DMS114 treated with DMSO at 0.1 percent for 48 hours (cell line): ENCODE results near the gene KCTD16.

Source experiments
- DNase-seq: peaks from one replicate; lab custom pipeline; 2025; ENCODE audit not compliant: unreplicated experiment; lab: John Stamatoyannopoulos, UW

Gene KCTD16

DNA sequence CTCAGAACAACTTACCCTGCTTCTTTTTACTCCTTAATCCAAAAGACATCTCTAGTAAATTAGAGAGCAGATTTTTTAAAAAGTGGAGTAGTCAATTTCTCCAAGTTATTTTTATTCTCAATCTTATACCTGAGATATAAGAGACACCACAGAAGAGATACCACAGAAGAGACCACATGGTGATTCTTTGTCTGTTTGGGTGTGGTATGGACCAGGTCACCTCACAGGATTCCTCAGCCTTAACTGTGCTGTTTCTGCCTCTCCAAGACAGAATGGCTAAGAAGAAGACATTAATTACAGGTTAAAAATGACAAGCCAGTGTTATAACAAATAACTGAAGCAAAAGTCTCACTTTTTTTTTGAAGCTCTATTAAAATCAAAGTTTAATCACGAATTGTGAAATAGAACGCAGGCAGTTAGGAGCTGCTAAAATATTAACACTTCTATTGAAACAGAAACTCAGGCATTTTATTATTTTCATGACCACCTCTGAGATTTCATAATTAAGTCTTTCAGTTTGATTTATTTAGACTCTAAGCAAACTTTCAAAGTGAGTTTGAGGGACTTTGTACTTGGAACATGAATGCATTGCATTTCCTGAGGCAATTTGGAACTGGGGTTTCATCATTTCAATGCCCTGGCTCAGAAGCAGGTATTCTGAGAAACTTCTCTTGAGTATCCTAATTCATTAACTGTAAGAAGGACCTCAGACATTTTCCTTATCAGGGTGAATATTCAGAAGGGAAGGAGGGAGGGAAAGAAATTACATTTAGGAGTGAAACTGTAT, 280.7 kb downstream of the KCTD16 start:
- DNase-seq: no peak

DNA sequence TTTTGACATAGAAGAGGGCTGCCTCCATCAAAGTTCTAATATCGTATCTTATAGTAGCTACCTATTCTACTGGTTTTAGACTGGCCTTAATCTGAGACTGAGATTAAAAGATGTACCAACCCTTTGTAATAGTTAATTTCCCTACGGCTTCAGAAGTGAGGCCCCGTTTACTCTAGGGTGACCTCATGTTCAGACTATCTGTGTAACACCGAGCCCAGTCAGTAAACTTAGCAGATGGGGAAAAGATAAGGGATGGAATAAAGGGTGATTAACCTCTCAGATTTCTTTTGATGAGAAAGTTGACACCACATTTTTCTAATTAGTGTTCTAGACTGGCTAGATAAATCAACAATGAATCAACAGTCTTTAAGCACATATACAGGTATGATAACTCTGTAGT, 283.1 kb downstream of the KCTD16 start:
- no peak for DNase-seq

DNA sequence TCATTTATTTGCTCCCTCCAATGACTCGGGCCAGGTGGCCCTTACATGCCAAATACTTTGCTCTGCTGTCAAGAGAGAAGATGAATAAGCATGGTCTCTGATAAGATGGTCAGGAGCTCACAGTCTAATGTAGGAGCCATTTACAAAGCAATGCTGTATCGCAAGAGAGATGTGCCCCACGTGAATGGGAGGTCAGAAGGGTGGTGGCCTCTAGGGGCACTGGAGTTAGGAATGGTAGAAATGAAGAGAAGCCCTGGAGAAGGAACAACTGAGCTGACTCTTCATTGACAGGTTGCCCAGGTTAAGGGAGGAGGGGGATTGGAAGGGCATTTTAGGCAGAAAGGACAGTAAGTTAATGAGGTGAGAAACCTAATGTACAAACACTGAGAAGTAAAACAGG, 286.5 kb downstream of the KCTD16 start:
- no peak for DNase-seq

DNA sequence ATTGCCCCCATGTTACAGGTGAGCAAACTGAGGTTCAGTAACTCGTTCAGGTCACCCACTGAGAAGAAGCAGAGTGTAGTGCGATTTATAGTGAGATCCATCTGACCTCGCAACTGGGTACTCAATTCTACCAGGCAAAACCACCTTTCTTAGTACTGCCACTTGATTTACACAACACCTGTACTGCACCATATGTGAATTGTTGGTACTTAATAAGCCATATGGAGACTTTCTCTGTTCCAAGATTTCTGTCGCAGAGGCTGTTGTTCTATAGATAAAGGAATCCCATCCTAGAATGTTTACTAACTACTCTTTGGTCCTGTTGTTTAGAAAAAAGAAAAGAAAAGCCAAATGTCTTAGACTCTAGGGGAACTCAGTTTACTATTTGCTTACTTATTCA, 287.5 kb downstream of the KCTD16 start:
- DNase-seq: no peak

DNA sequence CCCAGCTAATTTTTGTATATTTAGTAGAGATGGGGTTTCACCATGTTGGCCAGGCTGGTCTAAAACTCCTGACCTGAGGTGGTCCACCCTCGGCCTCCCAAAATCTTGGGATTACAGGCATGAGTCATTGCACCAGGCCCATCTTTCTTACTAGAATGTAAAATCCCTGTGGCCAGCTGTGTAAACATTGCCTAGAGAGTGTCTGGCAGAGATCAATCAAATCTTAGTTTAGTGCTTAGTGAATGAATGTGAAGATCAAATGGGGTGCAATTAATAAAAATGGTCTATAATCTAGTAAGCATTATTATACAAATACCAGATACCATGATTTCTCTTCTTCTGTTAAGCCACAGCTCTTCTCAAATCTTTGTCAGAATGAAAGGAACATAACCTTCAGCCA, 289.9 kb downstream of the KCTD16 start:
- DNase-seq: no peak

DNA sequence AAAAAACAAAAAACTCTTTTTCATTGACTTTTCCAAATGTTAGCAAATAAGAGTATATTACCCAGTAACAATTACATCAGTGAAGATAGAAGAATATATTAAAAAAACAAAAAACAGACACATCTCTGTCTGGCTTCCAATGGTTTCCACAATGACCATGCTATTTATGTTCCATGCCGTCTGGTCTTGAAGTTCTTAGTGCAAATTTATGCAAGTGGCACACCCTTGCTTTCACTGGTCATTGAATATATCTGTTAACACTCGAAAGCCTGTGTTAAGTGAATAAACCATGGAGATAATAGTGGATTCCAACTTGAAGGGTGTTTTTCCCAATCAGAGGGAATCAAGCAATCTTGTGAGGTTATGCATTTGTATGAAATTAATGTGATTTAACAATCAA, 291.9 kb downstream of the KCTD16 start:
- DNase-seq: no peak

DNA sequence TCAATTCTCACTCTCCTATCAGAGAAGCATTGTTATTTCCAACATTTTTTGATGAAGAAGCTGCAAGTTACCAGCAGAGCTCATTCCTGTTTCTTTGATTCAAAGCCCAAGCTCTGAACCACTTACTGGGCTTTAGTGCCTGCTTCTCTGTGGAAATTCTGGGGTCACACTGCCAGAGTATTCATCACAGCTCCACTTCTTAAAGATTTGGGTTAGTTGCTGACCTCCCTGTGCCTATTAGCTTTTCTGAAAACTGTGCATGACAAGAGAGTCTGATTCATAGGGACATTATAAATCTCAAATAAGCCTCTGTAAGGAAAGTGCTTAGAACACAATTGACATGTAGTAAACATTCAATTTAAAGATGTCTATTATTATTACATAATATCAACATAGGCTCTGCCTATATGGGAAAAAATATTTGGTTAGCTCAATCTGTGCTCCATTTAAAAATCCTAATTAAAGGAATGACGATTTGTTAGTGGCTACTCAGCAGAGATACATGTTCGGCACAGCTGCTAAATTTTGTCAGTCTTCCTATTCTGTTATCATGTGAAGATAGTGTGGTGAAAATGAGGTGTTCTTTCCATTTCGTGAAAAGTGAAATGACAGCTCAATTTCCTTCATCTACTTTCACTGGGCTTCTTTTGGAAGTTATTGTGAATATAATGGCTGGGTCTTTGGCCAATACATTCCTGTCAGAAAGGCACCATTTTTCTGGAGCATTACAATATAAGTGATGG, 293.0 kb downstream of the KCTD16 start:
- DNase-seq: no peak

DNA sequence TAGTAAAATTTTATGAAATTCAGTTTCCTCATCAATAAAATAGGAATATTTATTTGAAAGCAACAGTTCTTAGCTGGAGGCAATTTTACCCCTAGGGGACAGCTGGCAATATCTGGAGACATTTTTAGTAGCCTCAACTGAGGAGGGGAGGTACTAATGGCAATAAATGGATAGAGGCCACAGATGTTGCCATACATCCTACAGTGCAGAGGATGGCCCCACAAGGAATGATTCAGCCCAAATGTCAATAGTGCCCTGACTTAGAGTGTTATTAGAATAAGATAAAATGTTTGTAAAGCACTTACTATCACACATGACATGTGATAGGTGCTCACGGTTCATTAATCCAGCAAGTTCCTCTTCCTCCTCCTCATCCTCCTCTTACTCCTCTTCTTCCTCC, 293.6 kb downstream of the KCTD16 start:
- DNase-seq: no peak

DNA sequence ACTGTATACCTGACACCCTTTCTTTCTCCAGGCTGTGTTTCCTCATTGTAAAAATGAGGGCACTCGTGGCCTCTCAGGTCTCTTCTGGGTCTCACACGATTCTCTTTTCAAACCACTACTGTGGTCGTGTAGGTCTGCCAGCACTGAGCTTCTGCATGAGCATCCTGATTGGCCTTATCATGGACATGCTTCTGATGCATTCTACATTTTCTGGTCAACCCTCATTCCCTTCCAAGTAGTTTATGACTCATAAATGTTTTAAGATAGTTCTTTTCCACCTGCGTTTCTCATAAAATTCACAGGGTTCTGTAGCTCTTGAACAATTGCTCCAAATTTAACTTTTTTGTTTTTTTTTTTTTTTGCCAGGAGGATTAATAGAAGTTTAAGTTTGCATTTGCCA, 294.8 kb downstream of the KCTD16 start:
- DNase-seq: no peak

DNA sequence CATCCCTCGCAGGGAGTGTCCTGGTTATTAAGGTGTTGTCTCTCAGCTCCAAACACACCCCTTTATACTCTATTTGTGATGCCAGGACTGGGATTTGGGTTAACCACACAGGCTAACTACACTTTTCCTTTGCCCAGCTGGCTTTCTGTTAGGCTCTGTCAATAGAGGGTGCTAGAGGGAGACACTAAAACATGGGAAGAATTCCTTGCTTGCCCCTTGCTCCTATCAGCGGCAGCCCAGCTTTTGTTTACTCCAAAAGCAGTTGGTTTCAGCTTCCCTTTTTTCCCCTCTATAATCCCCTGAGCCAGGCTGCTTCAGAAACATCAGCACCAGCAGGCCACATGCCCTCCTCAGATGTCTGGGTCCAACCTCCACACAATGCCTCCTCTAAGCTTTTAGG, 297.1 kb downstream of the KCTD16 start:
- DNase-seq: no peak

DNA sequence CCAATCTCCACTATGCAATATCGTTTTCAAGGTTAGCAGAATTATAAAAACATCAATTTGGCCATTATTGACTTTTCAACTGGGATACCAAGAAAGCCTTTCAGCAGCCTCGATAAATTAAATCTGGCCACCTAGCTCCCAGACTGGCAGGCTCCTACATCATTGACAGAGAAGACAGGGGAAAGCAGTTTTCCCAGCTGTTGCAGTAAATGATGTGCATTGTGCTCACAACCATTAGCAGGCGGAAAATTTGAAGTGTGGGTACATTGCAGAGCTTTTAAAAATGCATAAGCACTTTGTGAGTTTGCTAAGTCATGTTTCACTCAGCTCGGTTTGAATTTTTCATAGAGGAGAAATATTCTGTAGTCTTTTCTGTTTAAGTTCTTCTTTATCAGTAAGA, 297.9 kb downstream of the KCTD16 start:
- no peak for DNase-seq

DNA sequence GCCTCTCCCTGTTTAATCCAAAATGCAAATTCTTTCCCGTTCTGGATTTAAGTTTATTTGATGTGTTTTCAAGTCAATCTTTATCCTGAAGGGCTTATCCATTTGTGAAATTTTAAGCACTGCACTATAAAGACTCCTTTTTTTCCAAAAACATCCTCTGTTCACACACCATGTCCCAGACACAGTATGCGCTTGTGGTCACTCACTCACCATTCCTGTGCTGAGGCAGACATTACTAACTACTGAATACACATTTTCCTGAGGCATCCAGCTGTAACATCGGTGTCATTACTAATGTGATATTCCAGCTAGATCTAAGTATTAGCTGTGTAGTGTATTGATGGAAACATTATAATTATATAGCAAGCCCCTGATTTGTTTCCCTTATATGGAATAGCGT, 298.4 kb downstream of the KCTD16 start:
- no peak for DNase-seq

DNA sequence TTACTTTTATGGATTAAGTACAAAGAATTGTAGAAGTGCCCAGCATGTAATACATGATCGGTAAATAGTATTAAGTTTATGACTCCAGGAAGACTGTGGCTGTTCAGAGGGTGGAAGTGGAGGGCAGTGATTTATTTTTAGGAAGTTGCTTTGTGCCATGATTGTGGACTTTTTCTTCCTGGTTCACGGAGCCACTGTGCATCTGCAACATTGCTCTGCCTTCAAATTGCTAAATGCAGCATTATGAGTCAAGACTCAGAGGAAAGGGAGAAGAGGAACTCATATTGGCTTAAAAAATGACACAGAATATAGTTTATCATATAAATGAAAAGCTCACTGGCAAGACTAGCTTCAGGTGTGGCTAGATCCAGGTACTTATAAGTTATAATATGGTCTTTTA, 301.5 kb downstream of the KCTD16 start:
- no peak for DNase-seq

DNA sequence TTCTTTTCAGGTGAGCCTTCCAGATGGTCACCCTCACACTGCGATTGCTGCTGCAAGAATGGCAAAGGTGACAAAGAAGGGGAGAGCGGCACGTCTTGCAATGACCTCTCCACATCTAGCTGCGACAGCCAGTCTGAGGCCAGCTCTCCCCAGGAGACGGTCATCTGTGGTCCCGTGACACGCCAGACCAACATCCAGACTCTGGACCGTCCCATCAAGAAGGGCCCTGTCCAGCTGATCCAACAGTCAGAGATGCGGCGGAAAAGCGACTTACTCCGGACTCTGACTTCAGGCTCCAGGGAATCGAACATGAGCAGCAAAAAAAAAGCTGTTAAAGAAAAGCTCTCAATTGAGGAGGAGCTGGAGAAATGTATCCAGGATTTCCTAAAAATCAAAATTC, 303.0 kb downstream of the KCTD16 start:
- no peak for DNase-seq

DNA sequence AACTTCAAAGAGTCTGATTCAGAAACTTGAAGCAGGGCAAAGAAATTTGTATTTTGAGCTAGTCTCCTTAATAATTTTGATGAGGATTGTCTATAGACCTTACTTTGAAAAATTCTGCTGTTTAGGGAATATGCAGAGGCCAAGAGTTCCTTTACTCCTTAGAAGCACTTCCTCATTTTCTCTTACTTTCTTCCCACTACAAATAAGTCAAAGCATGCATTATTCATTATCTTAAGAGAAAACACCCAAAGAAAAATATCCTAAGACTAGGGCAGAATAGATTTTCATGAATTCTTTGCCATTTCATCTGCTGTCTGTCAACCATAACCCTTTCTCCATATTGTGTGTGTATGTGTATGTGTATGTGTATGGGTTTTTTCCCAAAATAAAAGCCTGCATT, 307.9 kb downstream of the KCTD16 start:
- DNase-seq: no peak

DNA sequence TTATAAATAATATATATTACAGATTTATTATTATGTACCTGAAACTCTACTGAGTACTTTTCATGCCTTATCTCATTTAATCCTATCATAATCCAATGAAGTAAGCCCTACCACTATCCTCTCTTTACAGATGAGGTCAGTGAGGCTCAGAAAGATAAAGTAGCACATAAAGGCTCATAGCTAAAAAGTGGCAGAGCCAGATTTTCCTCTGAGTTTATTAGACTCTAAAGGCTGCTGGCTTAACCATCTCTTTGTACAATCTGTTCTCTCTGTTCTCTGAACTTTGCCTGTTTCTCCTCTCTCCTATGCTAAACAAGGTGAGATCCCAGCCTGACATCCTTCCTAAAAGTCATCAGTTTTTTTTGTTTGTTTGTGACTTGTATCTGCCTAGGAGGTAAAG, 311.2 kb downstream of the KCTD16 start:
- no peak for DNase-seq

DNA sequence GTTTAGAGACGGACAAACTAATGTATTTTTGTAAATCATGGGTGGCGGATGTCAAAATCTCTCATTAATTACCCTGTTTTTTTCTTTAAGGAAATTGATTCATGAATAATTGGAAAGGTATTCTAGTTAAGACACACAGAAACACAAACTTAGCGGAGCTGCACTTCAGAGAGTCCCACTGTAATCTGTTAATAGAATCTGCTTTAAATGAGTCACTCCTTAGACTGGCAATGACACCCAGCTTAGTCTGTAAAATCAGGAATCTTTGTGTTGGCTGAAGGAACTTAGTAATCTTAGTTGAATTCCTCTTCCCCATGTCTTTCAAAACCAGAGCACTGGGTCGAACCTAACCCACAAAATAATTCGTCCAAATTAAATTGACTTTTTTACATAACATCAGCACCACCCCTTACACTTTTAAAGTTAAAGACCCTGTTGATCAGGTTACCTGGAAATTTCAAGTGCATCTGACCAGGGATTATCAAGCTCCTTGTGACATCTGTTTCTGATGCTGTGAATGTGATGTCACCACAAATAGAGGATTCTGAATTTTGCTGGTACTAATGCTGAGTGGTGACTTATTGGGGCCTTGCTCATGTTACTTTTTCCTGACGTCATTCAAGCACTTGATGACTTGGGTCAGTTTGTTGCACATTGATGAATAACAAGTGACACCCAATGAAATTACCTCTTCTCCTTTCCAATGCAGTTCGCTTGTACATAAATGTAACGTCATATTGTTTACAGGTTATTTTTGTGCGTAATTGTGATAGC, 313.6 kb downstream of the KCTD16 start:
- no peak for DNase-seq

DNA sequence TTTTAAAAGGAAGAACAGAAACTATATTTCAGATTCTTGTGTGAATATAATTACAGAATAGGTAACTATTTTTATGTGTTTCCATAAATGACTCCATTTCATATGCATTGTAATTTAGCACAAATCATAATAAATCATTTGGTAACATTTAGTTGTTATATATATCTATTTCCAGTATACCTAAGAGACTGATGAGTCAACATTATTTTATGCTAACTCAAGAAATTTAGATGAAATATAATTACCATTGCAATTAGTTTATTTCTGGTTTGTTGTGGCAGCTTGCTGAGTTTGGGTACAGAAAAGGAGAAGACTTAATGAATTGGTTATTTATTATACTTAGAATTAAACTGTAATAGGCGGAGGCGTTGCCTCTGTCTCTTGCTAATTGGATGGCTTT, 314.9 kb downstream of the KCTD16 start:
- no peak for DNase-seq

DNA sequence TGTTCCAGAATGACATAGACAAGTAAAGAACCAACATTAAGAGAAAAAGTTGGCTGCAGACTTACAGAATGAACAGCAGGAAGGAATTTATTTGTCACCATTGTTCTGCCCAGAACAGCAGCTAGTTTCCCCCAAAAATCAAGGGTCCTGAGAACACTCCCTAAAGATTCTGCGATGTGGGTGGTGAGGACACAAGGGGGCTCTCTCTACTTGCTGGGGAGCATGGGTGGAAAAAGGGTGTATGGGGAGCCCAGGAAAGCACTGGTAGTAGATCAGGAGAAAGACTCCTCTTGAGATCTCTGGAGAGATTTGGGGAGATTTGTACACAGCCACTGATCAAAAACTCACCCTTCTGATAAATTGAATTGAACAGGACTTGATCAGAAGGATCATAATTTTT, 316.5 kb downstream of the KCTD16 start:
- DNase-seq: no peak

DNA sequence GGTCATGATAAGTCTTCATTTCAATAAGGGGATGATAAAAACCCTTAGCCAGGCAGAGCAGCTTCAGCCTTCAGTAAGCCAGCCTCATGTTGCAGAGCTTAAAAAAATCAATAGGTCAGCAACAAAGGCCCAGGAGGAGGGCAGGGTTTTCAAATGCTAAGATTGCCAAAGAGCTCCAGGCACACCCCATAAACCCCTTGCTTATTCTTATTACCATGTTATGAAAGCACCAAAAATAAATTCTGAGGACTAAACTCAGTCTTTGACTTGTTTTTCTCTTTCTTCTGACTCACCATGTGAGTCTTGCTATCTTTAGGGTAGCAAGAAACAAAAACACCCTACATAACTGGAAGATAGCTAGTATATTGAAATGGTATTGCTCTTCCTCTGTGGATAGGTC, 317.1 kb downstream of the KCTD16 start:
- no peak for DNase-seq

DNA sequence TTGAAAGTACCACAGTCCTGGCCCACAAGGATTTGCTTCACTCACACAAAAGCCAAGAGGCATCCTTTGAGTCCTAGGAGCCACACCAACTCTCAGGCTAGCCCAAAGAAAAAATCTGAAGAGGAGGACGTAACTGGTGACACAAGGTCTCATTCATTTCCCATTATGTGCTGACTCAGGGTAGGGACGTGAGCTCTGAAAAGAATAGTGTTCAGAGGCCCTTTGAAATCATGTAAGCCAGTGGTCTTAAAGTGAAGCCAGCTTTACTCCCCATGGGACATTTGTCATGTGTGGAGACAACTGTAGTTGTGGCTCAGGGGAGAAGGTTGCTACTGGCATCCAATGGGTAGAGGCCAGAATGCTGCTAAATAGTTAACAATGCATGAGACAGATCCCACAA, 332.4 kb downstream of the KCTD16 start:
- DNase-seq: no peak
